WTC11 (cell line): ENCODE data around the gene D2HGDH.

Experiments
- AFF4 ChIP-seq: sonication (generic); formaldehyde crosslinking; IDR thresholded peaks from 2 replicates; pipeline ENCODE4 v1.8.1; 2023; ENCODE audit warnings: mild to moderate bottlenecking, missing genetic modification reagents, borderline replicate concordance
- ATF1 ChIP-seq: sonication (generic); formaldehyde crosslinking; IDR thresholded peaks from 2 replicates; pipeline ENCODE4 v1.8.1; 2023; ENCODE audit warnings: mild to moderate bottlenecking, moderate library complexity, missing genetic modification reagents
- CTCF ChIP-seq: fragments of 200-600 bp; IDR thresholded peaks from 2 replicates; pipeline ENCODE4 v1.8.0; 2022; ENCODE audit warnings: antibody characterized with exemption
- E2F1 ChIP-seq: sonication (generic); formaldehyde crosslinking; IDR thresholded peaks from 2 replicates; pipeline ENCODE4 v1.8.0; 2022; ENCODE audit warnings: mild to moderate bottlenecking, missing genetic modification reagents
- ELF4 ChIP-seq: sonication (generic); formaldehyde crosslinking; IDR thresholded peaks from 2 replicates; pipeline ENCODE4 v1.8.1; 2022; ENCODE audit warnings: low read depth, mild to moderate bottlenecking, moderate library complexity, missing genetic modification reagents
- MAX ChIP-seq: sonication (generic); formaldehyde crosslinking; IDR thresholded peaks from 2 replicates; pipeline ENCODE4 v1.8.0; 2022; ENCODE audit warnings: mild to moderate bottlenecking, missing genetic modification reagents
- TEAD4 ChIP-seq: sonication (generic); formaldehyde crosslinking; IDR thresholded peaks from 2 replicates; pipeline ENCODE4 v1.8.0; 2022; ENCODE audit warnings: mild to moderate bottlenecking, missing genetic modification reagents

GRCh38 chr2:241793385-241793784, 59.0 kb downstream of the D2HGDH start:
- TF ChIP-seq AFF4 (CRISPR knock-in tag) (no peak), CTCF (no peak), TEAD4 (no peak), MAX (CRISPR knock-in tag) (no peak), ELF4 (CRISPR knock-in tag) (no peak), ATF1 (CRISPR knock-in tag) (no peak), E2F1 (CRISPR knock-in tag) (no peak)
